GM19240 (cell line): ENCODE measurements around the gene URGCP.
"Not testable (repeated sequence)": the region's sequence is repeated elsewhere in the genome, so short reads cannot be mapped to it uniquely, and the experiment has no call there.

Experiments
- DNase-seq: peaks from one replicate; pipeline ENCODE4 v3.0.0; 2011; ENCODE audit warnings: low spot score; ENCODE audit not compliant: insufficient read length

The URGCP gene

GRCh38 chr7:43914795-43915194 lies 8.4 kb upstream of the URGCP start:
- DNase-seq: no peak

DNA sequence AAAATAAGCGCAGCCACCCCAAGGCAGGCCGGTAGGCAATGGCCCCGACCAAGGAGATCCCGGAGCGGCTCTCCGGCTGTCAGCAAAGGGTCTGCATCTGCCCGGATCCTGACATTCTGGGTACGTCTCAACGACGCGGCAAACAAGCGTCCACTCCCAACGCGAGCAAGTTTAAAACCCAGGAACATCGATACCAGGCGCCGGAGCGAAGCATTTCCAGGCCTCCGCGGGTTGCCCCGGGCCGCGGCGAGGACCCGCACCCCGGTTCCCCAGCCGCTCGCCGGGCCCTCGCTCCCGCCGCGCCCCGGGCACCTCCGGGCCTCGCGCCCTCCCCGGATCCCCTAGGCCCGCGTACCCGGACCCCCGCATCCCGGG lies 453 bp downstream of the URGCP start:
- peak; percentile 33 for DNase-seq

DNA sequence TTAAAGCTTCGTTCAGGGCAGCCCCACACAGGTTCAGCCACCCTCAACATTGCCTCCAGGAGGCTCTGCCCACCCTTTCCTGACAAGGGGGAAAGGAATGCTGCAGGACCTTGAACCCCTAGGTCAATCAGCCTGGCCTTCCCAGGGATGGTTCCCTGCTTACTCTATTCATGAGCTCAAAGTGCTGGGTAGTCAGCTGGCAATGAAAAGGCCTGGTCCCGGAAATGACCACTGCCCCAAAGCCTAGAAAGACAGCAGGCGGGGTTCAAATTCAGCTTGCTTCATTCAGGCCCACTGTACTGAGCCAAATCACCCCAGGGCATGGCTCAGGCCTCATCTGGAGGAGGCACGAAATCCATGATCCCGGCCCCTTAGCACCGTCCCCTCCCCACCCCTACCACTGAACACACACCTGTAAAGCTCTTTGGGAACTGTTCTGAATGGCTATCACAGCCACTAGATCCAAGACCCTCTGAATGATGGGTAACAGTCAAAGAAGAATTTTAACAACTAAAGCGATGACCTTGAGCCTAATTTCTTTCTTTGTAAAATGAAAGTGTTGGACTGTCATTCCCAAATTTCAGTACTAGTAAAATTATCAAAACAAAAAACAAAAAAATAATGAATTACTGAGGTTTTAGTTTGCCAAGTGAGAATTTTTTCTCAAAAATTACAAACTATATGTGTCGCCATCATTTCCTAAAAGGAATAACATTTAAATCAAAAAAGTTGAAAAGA lies 1.0 kb downstream of the URGCP start:
- DNase-seq: no peak

- no peak for DNase-seq
Observed at GRCh38 chr7:43904533-43905208, 1.7 kb downstream of the URGCP start.

DNA sequence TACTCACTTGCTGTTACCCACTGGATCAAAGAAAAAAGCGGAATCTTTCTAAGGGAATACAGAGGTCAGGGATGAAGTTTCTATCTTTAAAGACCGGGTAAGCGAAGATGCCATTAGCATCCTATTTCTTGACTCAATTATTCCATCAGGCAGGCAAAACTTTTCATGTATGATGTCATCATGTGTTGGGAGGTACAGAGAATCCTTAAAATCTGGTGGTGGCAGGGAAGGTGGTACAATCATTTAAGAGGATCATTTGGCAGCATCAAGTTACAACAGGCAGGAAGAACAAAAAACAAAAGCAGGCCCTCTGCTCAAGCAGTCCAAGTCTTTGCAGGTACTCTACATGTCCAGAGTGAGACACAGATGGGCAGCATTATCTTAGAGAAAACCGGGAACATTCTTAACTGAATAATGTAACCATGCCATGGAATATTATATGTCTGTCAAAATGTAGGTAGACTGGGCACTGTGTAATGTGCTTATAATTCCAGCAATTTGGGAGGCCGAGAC lies 3.8 kb downstream of the URGCP start:
- DNase-seq: no peak

- not testable (repeated sequence) for DNase-seq
Observed at GRCh38 chr7:43898571-43898970, 7.8 kb downstream of the URGCP start.

- no peak for DNase-seq
Observed at GRCh38 chr7:43895847-43896415, 10.5 kb downstream of the URGCP start.

DNA sequence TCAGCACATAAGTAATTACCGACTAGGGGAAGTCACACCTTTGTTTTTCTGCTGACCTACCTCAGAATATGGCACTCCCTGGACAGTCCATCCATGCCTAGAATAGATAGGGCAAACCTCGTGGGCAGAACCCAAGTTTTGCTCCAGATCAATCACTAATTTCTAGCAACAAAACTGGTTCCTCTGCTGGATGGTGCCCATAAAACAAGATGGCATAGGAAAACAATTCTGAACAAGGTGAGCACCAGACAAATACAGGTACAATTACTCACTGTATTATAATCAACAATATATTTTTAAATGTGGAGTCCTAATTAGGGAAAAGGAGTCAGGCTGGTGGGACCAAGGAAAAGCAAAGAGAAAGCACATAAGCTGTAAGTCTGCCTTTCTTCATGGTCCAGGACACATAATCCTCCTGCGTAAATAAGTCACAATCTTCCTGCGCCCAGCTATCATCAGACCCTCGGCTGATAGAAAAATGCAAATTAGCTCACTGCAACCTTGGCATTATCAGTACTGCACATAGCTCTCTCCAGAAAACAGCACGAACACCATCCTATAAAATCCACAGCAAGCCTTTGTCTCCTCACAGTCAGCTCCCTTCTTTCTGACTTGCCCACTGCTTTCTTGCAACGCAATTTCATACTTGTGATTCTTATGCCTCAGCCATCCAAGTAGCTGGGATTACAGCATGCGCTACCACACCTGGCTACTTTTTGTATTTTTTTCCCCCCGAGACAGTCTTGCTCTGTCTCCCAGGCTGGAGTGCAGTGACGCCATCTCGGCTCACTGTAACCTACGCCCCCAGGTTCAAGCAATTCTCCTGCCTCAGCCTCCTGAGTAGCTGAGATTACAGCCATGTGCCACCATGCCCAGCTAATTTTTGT lies 15.1 kb downstream of the URGCP start:
- no peak for DNase-seq

DNA sequence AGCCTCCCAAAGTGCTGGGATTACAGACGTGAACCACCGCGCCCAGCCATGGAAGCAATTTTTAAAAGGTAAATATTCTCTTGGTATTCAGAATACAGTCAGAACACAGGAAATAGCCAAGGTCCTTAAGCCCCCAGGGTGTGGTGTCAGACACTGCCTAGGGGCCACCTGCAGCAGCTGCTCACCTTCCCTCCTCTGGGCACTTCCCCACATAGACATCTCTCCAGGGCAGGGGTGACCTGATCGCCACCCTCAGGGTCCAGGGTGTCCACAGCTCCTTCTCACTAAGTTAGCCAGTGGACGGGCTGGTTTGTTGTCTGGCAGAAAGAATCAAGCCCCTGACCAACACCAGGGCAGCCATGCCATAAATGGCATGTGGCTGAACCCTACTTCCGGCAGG lies 15.9 kb downstream of the URGCP start:
- DNase-seq: no peak

DNA sequence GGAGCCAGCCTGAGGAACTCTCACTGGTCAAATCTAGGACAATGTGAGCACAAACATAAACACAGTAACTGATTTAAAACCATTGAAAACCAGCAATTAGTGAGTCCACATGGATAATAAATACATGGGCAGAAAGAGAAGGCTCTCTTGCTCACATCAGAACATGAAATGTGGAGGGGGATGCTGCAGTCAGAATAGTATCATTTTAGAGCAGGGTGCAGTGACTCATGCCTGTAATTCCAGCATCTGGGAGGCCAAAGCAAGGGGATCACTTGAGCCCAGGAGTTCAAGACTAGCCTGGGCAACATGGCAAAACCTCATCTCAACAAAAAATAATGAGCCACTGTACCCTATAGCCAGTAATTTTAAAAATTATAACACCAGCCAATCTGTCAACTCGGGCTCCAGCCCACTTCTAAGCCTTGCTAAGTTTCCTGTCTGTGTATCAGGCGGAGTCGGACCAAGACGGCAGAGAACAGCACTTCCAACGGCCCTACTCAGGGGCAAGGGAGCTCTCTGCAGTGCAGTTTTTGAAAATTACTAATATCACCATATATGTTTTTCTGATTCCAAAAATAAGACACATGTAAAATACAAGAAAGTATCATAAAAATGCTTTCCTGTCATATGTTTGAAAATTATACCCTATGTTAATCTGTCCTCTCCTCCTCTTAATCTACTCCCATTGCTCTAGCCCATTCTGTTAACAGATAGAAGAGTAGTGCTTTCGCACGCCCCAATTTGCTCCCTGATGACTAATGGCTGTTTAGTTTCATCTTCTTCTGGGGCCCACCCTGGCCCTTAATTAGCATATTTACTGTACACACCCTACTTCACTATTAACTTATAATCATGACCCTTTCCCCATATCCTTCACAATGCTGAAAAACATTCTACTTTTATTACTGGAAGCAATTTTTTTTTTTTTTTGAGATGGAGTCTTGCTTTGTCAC lies 17.1 kb downstream of the URGCP start:
- DNase-seq: no peak

- no peak for DNase-seq
Observed at GRCh38 chr7:43884617-43885016, 21.8 kb downstream of the URGCP start.

DNA sequence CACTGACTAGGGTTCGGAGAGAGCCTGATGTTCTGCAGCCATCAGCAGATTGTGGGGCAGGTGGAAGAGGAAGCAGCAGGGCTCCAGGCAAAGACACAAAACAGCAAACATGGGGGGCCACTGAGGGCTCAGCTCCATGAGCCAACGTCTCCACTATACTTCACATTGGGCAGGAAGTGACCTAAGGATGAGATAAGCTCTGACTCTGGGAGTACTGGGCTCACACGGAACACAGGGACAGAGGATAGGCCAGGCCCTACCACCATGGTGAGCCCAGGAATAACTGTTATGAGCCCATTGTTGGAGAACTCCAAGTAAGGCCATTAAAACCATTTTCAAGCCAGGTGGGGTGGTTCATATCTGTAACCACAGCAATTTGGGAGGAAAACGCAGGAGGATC lies 22.2 kb downstream of the URGCP start:
- no peak for DNase-seq

DNA sequence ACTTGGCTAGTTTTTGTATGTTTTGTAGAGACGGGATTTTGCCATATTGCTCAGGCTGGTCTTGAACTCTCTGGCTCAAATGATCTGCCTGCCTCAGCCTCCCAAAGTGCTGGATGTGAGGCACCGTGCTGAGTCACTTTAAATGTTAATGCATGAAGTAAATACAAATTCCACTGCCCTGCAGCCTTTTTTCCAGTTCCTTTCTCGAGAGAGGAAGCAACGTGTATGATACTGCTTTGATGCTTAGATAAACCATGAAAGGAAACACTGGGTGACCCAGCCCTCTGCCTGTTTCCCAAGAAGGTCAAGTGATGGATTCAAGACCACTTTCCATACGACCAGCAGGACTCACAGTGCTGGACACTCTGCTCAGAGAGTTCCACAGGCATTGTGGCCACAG lies 25.8 kb downstream of the URGCP start:
- DNase-seq: no peak

DNA sequence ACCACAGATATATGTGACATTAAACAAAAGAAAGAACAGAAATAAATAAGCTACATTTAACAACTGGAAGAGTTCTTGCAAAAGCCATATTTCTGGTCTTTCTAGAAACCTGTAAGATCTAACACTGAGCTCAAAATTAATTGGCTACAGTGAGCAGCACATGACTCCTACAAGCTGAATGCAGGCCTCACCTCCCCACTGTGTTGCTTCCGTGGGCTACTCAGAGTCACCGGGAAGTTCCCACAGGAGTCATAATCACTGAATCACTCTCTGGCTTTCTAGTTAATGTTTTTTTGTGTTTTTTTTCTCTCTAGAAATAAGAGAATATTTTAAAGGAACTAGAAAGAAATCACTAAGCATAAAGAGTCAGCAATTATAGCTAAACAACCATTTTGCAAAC lies 26.9 kb downstream of the URGCP start:
- no peak for DNase-seq

DNA sequence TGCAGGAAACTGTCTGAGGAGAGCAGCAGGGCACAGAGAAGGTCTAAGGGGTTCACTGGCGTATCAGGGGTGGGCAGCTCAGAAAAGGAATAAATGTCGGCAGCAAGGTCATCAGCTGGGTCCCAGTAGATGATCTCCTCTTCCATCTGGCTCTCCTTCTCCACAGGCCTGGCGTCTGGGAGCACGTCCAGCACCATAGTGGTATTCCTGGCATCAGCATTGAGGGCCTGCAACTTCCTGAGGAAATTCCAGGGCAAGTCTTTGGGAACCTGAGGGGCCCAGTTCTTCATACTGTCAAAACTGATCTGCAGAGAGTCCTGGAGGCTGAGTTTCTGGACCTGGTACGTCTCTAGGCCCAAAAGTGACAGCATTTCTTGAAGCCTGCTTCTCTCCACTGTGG lies 27.5 kb downstream of the URGCP start:
- no peak for DNase-seq

DNA sequence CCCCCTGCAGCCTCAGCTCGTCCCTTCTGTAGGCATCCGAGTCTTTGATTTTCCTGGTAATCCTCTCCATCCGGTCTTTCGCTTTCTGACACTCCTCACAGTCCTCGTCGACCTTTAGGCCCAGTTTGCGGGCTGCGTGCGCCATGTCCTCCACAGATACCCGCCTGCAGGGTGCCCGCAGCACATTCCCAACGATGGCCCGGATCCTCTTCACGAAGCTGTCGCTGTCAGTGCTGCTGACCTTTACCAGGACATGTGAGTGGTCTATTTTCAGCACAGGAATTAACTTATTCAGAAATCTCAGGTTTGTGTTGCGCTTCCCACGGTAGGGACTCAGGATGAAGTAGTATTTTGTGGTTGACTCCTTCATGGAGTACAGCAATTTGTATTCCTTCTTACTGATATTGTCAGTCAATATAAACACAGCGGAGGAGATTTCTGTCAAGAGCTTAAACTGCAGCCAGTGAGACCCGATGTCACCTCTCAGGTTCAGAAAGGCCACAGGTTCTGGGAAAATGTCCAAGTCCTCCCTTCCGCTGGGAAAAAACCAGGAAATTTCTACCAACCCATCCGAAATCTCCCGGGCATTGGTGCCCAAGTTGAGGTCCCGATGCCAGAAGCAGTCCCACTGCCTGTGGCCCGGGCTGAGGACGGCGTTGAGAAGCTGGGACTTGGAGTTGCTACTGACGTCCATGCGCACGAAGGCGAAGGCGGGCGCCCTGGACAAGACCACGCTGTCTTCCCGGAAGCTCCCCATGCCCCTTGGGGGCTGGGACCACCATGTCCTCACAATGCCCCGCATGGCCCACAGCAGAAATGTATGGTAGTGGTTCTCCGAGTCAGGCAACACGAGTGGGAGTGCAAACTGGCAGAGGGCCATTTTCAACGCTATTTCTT lies 28.2 kb downstream of the URGCP start:
- no peak for DNase-seq

DNA sequence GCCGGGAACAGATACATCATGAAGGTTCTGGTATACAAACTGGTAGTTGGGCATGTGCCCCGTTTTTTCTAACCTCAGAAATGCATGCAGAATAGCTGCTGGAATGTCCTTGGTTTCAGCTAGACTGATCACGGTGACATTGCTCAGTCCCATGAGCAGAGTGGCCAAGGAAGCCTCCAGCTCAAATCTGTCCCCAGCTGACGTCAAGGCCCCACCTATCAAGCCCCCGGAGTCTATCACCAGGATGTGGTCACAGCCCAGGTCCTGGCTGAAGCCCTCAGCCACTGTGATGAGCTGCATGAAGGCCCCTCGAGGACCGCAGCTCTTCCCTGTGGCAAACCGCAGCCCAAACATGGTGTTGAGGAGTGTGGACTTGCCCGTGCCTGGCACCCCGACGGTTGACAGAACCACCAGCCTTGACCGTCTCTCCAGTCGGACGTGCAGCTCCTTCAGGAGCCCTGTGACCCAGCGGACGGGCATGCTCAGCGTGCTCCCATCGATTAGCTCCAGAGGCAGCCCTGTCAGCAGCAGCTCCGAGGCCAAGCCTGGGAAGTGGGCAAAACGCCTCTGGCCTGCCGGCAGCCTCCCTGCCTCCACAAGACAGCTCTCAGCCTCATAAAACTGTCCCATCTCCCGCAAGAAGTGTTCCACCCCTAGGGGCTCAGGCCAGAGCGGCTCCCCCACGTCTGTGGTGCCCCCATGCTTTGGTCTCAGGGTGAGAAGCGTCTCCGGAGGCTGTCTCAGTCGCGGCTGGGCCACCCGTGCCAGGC lies 29.2 kb downstream of the URGCP start:
- DNase-seq: no peak

DNA sequence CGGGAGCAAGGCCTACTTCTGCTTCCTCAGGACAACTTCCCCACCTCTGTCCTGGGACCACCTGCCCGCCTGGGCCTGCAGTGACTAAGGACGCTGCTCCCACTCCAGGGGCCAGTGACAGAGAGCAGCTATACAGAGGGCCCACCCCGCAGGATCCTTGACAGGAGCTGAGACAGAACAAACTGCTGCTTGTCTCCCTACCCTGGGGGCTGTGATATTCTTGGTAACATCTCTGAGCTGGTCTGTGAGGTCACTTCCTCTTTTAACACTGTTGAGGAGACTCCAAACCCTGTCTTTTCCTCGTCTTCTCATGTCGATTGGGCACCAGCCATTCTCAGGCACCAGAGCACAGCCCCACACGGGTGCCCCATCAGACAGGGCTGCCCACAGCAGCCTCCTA lies 30.2 kb downstream of the URGCP start:
- DNase-seq: no peak

- DNase-seq: no peak
Observed at GRCh38 chr7:43873300-43873699, 33.1 kb downstream of the URGCP start.
